GM12892 (cell line): Measurements from ENCODE around the gene SLC66A1.
"Not testable (repeated sequence)": the region's sequence is repeated elsewhere in the genome, so short reads cannot be mapped to it uniquely, and the experiment has no call there.

Experiments used
- DNase-seq: peaks from one replicate; pipeline ENCODE4 v3.0.0; 2011; ENCODE audit not compliant: insufficient read length
- FAIRE-seq: peaks from 2 replicates; lab custom pipeline; 2011; peaks lifted over from hg19 to GRCh38; lab: Jason Lieb, UNC
- POLR2A ChIP-seq: IDR thresholded peaks from 2 replicates; pipeline ENCODE4 v1.6.1; 2011; ENCODE audit warnings: low read depth, low read length, control low read depth
- POLR2AphosphoS5 ChIP-seq: IDR thresholded peaks from 2 replicates; pipeline ENCODE4 v1.6.1; 2011; ENCODE audit warnings: low read depth, low read length, control low read depth
- TAF1 ChIP-seq: IDR thresholded peaks from 2 replicates; pipeline ENCODE4 v1.6.1; 2011; ENCODE audit warnings: low read depth, mild to moderate bottlenecking, control low read depth, low read length, borderline replicate concordance

Gene SLC66A1

DNA sequence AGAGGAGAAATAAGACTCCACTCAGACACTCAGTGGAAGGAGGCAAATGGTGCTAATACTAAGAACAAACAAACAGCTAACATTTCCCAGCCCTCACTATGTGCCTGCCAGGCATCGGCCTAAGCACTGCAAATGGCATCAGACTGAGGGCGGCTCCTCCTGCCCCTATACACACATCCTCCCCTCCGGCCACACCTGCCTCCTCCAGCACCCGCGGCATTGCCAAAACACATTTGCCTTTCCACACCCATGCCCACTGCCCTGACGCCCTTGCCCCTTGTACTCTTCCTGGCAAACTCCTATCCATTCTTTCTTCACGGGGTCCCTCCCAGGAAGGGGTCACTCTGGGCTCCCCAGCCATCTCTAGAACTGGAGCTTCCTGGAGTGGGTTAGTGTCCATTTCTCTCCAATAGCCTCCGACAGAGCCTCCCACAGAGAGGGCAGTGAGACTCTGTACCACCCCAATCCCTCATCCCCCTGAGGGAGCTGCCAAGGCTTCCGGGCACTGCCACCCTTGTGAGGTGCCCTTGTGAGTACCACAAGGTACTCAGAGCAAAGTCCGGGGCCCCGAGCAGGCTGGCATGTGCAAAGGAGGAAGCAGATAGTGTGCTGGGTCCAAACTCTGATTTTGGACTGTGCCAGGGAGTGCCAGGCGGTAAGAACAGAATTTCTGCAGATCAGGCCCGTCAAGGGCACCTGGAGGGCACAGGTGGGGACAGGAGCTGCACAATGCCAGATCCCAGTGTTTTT is 24.5 kb upstream of the SLC66A1 start:
- no peak for FAIRE-seq
- DNase-seq: no peak
- TF ChIP-seq TAF1: no peak
- TF ChIP-seq POLR2AphosphoS5: no peak
- no peak for TF ChIP-seq POLR2A

DNA sequence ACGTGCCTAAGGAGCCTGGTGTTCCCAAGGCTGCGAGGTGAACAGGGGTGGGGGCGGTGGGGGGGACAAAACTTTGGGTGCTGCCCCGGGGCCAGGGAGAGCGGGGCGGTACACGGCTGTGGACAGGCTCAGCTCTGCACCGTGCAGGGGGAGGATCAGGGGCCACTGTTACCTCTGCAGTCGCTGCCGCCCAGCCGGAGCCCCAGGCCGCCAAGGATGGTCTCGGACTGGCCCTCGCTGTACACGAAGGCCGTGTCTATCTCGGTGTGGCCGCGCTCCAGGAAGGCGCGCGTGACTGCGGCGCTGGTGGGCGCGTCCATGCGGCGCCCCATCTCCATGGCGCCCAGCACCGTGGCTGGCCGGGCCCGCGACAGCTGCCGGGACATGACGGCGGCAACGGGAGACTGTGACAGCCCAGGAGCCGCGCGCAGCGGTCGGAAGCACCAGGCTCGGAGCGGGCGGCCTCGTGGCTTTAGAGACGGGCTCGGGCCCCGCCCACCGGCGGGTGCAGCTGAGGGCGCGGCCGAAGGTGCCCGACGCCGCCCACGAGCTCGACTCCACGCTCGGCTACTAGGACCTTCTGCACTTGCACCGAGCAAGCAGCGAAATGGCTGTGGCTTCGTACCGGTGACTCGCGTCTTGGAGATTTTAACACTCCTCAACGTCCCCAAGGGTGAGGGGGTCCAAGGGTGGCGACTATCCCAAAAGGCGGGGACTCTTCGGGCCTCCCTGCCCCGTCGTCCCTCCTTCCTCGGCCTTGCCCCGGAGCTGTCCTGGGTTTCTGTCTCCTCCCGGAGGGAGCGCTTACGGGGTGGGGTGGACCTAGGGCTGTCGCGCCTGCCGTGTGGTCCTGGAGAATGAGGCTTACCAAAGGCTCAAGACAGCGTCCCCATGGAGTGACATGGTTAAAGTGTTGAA is 23.5 kb upstream of the SLC66A1 start, which contains the start of gene AKR7A3:
Gene AKR7A3, minus strand, starts transcription at position 447 of the 918 bp plus-strand sequence. Its CDS starts 61 bp downstream, at position 386.
- FAIRE-seq, DNase-seq: not testable (repeated sequence)

DNA sequence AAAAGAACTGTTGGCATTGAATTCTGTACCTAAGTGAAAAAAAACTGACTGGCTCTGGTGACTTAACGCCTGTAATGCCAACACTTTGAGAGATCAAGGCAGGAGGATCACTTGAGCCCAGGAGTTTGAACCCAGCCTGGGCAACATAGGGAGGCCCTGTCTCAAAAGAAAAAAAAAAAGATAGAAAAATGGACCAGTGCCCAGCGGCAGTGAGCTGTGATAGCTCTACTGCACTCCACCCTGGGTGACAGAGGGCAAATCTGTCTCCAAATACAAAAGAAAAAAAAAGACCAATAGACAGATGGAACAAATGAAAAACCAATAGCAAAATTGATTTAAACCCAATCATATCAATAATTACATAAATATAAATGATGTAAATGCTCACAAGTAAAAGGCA is 22.9 kb upstream of the SLC66A1 start:
- FAIRE-seq: no peak

DNA sequence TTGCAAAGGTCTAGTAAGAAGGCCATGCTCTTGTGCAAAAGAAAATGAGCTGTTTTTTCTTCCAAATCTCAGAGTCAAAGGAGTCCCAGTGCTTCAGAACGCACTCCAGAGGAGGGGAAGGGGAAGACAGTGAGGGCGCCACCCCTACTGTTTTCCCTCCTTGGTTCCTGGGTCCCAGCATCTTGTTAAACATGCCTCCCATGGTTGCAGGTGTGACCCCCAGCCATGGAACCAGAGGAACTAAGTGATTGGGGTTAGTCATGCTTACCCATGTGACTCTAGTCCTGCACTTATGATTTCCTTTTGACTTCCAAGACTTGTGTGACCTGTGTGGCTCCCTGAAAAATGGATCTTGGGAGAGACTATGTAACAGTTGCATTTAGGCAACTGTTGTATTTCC is 17.5 kb upstream of the SLC66A1 start:
- TF ChIP-seq POLR2AphosphoS5: no peak
- TF ChIP-seq POLR2A: no peak
- no peak for TF ChIP-seq TAF1
- DNase-seq (no peak), FAIRE-seq (no peak)

More for the DNA sequence above, 22.9 kb upstream of the SLC66A1 start:
- TF ChIP-seq TAF1 (no peak), POLR2A (no peak), POLR2AphosphoS5 (no peak)
- DNase-seq: no peak

DNA sequence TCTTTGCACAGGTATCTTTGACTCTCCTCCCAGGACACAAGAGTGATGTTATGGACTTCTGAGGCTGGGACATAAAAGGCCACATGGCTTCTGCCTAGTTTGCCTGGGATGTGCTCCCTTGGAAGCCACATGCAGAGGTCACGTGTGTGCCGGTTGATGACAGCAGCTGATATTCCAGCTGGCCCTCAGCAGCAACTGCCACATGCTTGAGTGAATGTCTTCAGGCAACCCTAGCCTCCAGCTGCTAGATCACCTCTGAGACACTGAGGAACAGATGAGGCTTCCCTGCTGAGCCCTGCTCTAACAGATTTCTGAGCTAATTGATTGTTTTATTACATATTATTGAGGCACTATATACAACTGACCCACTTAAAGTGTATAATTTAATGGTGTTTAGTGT is 11.9 kb upstream of the SLC66A1 start:
- TF ChIP-seq POLR2AphosphoS5 (no peak), TAF1 (no peak), POLR2A (no peak)
- DNase-seq (no peak), FAIRE-seq (no peak)

DNA sequence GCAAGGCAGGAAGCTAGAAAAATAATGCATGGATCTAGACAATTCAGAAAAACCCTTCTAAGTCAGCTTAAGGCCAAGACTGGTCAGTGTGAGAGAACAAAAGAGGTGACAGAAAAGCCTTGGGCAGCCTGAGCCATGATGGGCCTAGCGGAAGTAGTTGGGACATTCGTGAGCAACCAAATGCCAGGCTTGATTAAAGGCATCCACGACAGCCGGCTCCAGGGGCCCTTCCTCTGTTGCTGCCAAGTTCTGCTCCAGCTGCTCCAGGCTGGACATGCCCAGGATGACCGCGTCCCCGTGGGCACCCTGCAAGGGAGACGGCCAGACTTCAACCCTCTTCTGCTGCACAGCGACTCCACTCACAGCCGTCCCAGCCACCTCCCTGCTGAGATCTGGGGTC is 8.0 kb upstream of the SLC66A1 start:
- DNase-seq, FAIRE-seq: not testable (repeated sequence)

DNA sequence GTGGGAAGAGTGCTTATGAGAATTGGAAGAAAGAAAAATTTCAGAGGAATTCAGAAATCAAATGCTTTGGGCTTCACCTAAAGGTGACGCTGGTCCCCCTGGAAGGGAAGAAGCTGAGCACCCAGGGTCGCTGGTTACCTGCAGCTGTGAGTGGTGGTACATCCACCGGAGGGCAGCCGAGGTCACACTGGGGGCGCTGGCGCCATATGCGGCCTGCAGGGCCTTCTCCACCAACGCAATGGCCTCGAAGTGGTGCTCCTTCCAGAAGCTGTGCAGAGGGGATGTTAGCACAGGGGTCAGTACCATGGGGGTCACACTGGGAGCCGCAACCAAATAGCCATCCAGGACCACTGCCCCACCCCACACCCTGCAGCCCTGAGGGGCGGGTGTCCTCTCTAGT is 6.2 kb upstream of the SLC66A1 start:
- no peak for FAIRE-seq
- no peak for DNase-seq
- no peak for TF ChIP-seq POLR2A
- TF ChIP-seq POLR2AphosphoS5: no peak
- TF ChIP-seq TAF1: no peak

DNA sequence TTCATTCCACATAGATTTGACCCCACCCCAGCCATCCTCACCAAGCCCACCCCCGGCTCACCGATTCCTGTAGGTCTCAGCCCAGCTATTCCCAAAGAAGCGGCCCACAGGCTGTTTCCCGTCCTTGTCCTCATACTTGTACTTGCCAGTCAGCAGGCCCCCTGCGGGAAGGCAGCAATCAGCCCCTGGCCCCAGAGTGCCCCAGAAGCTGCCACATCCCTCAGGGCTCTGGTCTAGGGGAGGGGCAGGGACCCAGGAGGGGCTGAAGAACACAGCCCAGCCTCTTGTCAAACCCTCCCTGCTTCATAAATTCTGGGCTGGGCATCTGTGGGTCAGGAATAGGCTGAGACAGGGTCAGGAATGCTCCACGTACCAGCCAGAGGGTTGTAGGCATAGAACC is 5.2 kb upstream of the SLC66A1 start:
- TF ChIP-seq POLR2A (no peak), TAF1 (no peak), POLR2AphosphoS5 (no peak)
- DNase-seq: no peak
- FAIRE-seq: no peak

DNA sequence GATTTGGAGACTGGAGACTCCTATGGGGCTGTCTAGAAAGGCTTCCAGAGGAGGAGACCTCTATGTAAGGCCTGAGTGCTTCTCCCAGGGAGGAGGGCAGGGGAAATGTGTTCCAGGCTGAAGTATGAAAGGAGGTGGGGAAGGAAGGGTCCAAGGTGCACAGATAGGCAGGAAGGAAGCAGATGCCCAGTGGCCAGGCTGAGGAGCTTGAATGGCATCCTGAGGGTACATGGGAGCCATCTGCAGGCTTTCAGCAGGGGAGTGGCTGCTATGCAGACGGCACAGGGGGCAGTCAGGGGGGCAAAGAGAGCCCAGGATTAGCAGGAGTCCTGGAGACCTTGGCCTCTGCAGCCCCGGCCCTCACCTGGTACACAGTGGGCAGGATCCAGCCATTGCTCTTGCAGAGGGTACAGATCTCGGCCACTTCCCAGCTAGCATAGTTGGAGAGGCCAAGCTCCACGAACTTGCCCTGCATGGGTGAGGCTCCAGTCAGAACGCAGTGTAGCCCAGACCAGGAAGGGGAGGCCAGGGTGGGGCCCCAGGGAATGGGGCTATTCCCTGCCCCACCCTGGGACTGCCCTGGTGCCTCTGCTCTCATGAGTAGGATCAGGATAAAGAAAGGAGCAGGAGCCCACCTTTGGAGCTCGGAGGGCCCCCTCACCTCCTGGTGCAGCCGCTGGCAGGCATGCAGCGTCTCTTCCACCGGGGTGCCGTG is 4.2 kb upstream of the SLC66A1 start:
- TF ChIP-seq POLR2AphosphoS5: no peak
- TF ChIP-seq TAF1: no peak
- TF ChIP-seq POLR2A: no peak
- FAIRE-seq (no peak), DNase-seq (no peak)

DNA sequence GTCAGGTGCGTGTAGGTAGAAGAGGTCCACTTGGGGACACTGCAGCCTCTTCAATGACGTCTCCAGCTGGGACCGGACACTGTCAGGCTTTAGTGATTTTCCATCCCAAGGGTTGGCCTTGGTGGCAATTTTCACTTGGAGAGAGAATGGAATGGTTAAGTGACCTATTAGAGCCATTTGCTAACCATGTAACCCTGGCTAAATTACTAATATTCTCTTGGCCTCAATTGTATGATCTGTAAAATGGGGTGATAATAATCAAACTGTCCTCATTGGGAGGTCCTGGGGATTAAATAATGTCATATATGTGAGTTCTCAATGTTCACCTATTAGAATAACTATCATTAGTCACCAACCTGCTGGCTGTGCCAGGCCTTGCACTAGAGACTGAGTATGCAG is 3.6 kb upstream of the SLC66A1 start:
- DNase-seq (no peak), FAIRE-seq (no peak)
- TF ChIP-seq POLR2AphosphoS5 (no peak), POLR2A (no peak), TAF1 (no peak)

DNA sequence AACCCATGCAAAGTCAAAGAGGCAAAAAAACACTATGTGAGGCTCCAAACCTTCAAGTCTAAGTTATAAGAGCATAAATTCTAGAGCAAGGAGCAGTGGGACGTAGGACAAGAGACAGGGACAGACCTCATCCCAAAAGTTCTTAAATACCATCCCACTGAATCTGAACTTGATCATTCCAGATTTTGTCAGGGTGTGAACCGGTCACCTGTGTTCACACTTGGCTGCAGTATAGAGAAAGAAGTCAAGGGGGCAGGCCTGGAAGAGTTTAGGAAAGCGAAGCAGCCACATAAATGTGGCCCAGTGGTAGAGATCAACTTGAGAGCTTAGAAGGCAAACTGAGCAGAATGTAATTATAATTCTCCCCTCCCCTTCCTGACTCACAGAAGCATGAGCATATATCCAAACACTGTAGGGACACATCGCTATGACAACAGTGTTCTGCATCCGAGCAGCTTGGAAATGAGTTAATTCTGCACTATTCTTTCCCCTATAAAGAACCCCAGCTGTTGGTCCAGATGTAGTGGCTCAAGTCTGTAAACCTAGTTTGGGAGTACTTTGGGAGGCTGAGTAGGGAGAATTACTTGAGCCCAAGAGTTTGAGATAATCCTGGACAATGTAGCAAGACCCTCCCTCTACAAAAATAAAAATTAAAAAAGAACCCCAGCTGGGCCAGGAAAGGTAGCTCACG is 2.9 kb upstream of the SLC66A1 start:
- DNase-seq (no peak), FAIRE-seq (no peak)
- TF ChIP-seq POLR2A (no peak), POLR2AphosphoS5 (no peak), TAF1 (no peak)
